HepG2 (cell line): ENCODE results near the gene CD151. TPM values are rescaled to one million over a fixed set of nuclear protein-coding genes. Genes with fewer than 3 reads are reported as not detected.
A peak's percentile ranks its signal among the peaks of the same experiment; 100 is the strongest.

Experiments used
- AGO2 ChIP-seq: fragments of 200-400 bp; formaldehyde crosslinking; optimal IDR thresholded peaks from 2 replicates; pipeline ENCODE3; 2017; ENCODE audit warnings: mild to moderate bottlenecking, low read depth, low read length, moderate library complexity
- DNMT1 ChIP-seq: sonication (generic); formaldehyde crosslinking; IDR thresholded peaks from 2 replicates; pipeline ENCODE4 v1.5.1; 2020; ENCODE audit warnings: mild to moderate bottlenecking, missing genetic modification reagents
- FOXK1 ChIP-seq: sonication (generic); formaldehyde crosslinking; IDR thresholded peaks from 2 replicates; pipeline ENCODE4 v1.4.0; 2020; ENCODE audit warnings: low read depth, missing genetic modification reagents, borderline replicate concordance
- GABPB1 ChIP-seq: IDR thresholded peaks from 2 replicates; pipeline ENCODE4 v1.6.1; 2016; ENCODE audit warnings: mild to moderate bottlenecking, missing genetic modification reagents, moderate library complexity, missing compliant biosample characterization
- ISL2 ChIP-seq: sonication (generic); formaldehyde crosslinking; IDR thresholded peaks from 2 replicates; pipeline ENCODE4 v1.5.0; 2020; ENCODE audit warnings: missing genetic modification reagents
- NFE2L2 ChIP-seq: fragments of 150-350 bp; IDR thresholded peaks from 2 replicates; pipeline ENCODE4 v1.6.1; 2014; ENCODE audit warnings: low read length
- RAD21 ChIP-seq: fragments of 450-650 bp; formaldehyde crosslinking; IDR thresholded peaks from 2 replicates; pipeline ENCODE4 v1.5.0; 2020; ENCODE audit warnings: mild to moderate bottlenecking
- SALL1 ChIP-seq: sonication (generic); formaldehyde crosslinking; IDR thresholded peaks from 2 replicates; pipeline ENCODE4 v1.8.0; 2022; ENCODE audit warnings: mild to moderate bottlenecking, missing genetic modification reagents
- TBX2 ChIP-seq: sonication (generic); formaldehyde crosslinking; IDR thresholded peaks from 2 replicates; pipeline ENCODE4 v1.5.0; 2020; ENCODE audit warnings: missing genetic modification reagents, mild to moderate bottlenecking, borderline replicate concordance
- TSC22D2 ChIP-seq: sonication (generic); formaldehyde crosslinking; IDR thresholded peaks from 2 replicates; pipeline ENCODE4 v1.5.1; 2020; ENCODE audit warnings: missing genetic modification reagents, mild to moderate bottlenecking, borderline replicate concordance
- ZNF607 ChIP-seq: sonication (generic); formaldehyde crosslinking; IDR thresholded peaks from 2 replicates; pipeline ENCODE4 v1.5.1; 2020; ENCODE audit warnings: missing genetic modification reagents, mild to moderate bottlenecking, borderline replicate concordance
- polyA plus RNA-seq, 8 experiments: library from polyadenylated mRNA; depleted of rRNA in 3 of 8; stranded (reverse) in 7 of 8; unstranded in 1 of 8; fragments of >200 nt; fragmentation: Illumina TruSeq in 4 of 8; extraction: Trizol in 4 of 8; gene quantifications; 2 replicates each; pipeline versions ENCODE4 v1.2.1 to v1.2.3, GENCODE V29; 2011 to 2016; ENCODE audit warnings: low read depth in 4 of 8, missing spikeins in 1 of 8, mixed read lengths in 1 of 8; ENCODE audit not compliant: insufficient read depth in 1 of 8
- total RNA-seq, 5 experiments: library from RNA; depleted of rRNA; stranded (reverse); fragments of >200 nt; fragmentation: Illumina TruSeq; extraction: Trizol; gene quantifications; 2 replicates each; pipeline ENCODE4 v1.2.3, GENCODE V29; 2016; ENCODE audit warnings: low read depth in 1 of 5
- TF ChIP-seq, protein P1 (sequence below): sonication (generic); formaldehyde crosslinking; IDR thresholded peaks from 2 replicates; pipeline ENCODE4 v1.4.0; 2020; ENCODE audit warnings: mild to moderate bottlenecking, missing genetic modification reagents
- TF ChIP-seq, protein P2 (sequence below): sonication (generic); formaldehyde crosslinking; IDR thresholded peaks from 2 replicates; pipeline ENCODE4 v1.5.0; 2020; ENCODE audit warnings: mild to moderate bottlenecking, missing genetic modification reagents, borderline replicate concordance

The CD151 gene
- total and polyA plus RNA-seq, 2 of the 13 experiments (the other 11 are each of a cell fraction or from before 2014, with no cell fraction given), result 125 to 197 TPM

DNA sequence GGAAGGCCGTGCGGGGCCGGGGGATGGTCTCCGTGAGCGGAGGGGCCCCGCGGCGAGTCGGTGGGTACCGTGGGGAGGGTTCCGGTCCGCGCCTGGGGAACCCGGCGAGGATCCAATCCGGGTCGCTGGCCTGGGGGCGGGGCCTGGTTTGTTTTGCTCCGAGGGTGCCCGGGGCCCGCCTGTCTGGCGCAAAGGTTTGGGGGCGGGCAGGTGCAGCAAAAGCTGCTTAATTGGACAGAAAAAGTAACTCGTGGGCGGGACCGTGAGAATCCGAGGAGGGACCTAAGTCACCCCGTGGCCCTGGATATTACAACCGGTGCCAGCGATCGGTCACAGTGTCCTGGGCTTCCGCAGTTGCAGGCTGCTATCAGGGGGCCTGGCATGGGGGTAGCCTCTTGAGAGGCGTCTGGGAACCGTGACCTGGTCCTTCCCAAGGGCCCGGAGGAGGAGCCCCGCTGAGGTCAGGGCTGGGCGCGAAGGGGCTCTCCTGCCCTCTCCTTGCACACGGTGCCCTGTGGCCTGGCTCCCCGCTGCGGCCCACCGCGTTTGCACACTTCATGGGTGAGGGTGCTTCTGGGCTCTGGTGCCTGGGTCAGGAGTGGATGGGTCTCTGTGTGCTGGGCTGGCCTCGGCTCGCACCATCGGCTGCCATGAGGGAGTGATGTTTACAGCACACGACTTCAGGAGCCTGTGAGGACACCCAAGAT, 12.7 kb upstream of the CD151 start (continued):
- TF ChIP-seq, protein P1, sequence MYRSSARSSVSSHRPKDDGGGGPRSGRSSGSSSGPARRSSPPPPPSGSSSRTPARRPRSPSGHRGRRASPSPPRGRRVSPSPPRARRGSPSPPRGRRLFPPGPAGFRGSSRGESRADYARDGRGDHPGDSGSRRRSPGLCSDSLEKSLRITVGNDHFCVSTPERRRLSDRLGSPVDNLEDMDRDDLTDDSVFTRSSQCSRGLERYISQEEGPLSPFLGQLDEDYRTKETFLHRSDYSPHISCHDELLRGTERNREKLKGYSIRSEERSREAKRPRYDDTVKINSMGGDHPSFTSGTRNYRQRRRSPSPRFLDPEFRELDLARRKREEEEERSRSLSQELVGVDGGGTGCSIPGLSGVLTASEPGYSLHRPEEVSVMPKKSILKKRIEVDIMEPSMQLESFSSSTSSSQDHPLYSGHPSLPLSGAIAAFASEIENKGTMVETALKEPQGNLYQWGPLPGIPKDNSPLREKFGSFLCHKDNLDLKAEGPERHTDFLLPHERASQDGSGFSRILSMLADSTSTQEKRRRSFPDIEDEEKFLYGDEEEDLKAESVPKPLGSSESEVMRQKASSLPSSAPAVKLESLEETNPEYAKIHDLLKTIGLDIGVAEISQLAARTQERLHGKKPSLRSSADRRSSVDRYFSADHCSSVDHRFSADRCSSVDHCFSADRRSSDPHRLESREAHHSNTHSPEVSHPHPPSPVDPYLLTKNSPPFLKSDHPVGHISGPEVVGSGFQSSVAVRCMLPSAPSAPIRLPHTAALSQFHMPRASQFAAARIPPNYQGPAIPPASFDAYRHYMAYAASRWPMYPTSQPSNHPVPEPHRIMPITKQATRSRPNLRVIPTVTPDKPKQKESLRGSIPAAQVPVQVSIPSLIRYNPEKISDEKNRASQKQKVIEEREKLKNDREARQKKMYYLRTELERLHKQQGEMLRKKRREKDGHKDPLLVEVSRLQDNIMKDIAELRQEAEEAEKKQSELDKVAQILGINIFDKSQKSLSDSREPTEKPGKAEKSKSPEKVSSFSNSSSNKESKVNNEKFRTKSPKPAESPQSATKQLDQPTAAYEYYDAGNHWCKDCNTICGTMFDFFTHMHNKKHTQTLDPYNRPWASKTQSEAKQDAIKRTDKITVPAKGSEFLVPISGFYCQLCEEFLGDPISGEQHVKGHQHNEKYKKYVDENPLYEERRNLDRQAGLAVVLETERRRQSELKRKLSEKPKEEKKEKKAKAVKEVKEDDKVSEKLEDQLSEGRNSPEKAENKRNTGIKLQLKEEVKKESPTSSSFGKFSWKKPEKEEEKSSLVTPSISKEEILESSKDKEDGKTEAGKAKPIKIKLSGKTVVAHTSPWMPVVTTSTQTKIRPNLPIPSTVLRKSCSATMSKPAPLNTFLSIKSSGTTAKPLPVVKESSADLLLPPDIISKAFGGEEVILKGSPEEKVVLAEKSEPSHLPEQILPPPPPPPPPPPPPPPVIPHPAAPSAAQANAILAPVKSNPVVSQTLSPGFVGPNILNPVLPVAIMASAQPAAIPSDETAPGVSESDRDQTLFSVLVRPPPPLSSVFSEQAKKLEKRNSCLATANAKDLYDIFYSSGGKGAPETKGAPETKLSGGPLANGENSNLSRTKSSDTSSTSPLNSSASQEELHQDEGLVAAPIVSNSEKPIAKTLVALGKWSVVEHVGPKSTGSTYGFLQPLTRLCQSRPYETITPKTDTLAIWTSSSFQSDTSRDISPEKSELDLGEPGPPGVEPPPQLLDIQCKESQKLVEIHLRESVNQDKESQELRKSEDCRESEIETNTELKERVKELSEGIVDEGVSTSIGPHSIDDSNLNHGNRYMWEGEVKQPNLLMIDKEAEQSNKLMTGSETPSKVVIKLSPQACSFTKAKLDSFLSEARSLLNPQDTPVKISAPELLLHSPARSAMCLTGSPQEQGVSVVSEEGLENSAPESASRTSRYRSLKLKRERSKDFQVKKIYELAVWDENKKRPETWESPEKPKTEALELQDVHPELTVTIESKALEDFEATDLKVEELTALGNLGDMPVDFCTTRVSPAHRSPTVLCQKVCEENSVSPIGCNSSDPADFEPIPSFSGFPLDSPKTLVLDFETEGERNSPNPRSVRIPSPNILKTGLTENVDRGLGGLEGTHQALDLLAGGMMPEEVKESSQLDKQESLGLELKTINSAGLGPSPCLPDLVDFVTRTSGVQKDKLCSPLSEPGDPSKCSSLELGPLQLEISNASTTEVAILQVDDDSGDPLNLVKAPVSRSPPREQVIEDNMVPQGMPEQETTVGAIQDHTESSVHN, result no peak
- TF ChIP-seq ISL2 (CRISPR knock-in tag) (no peak), DNMT1 (no peak), SALL1 (CRISPR knock-in tag) (0 out of 2 replicates have a peak, but pooled peaks have one; percentile 17), NFE2L2 (no peak), FOXK1 (peak; percentile 26; the same call in 1 of the 2 replicates), TBX2 (CRISPR knock-in tag) (peak; percentile 35), RAD21 (CRISPR knock-in tag) (no peak), ZNF607 (no peak), GABPB1 (CRISPR knock-in tag) (peak; percentile 79), AGO2 (peak; percentile 45), TSC22D2 (CRISPR knock-in tag) (no peak)
- TF ChIP-seq, protein P2, sequence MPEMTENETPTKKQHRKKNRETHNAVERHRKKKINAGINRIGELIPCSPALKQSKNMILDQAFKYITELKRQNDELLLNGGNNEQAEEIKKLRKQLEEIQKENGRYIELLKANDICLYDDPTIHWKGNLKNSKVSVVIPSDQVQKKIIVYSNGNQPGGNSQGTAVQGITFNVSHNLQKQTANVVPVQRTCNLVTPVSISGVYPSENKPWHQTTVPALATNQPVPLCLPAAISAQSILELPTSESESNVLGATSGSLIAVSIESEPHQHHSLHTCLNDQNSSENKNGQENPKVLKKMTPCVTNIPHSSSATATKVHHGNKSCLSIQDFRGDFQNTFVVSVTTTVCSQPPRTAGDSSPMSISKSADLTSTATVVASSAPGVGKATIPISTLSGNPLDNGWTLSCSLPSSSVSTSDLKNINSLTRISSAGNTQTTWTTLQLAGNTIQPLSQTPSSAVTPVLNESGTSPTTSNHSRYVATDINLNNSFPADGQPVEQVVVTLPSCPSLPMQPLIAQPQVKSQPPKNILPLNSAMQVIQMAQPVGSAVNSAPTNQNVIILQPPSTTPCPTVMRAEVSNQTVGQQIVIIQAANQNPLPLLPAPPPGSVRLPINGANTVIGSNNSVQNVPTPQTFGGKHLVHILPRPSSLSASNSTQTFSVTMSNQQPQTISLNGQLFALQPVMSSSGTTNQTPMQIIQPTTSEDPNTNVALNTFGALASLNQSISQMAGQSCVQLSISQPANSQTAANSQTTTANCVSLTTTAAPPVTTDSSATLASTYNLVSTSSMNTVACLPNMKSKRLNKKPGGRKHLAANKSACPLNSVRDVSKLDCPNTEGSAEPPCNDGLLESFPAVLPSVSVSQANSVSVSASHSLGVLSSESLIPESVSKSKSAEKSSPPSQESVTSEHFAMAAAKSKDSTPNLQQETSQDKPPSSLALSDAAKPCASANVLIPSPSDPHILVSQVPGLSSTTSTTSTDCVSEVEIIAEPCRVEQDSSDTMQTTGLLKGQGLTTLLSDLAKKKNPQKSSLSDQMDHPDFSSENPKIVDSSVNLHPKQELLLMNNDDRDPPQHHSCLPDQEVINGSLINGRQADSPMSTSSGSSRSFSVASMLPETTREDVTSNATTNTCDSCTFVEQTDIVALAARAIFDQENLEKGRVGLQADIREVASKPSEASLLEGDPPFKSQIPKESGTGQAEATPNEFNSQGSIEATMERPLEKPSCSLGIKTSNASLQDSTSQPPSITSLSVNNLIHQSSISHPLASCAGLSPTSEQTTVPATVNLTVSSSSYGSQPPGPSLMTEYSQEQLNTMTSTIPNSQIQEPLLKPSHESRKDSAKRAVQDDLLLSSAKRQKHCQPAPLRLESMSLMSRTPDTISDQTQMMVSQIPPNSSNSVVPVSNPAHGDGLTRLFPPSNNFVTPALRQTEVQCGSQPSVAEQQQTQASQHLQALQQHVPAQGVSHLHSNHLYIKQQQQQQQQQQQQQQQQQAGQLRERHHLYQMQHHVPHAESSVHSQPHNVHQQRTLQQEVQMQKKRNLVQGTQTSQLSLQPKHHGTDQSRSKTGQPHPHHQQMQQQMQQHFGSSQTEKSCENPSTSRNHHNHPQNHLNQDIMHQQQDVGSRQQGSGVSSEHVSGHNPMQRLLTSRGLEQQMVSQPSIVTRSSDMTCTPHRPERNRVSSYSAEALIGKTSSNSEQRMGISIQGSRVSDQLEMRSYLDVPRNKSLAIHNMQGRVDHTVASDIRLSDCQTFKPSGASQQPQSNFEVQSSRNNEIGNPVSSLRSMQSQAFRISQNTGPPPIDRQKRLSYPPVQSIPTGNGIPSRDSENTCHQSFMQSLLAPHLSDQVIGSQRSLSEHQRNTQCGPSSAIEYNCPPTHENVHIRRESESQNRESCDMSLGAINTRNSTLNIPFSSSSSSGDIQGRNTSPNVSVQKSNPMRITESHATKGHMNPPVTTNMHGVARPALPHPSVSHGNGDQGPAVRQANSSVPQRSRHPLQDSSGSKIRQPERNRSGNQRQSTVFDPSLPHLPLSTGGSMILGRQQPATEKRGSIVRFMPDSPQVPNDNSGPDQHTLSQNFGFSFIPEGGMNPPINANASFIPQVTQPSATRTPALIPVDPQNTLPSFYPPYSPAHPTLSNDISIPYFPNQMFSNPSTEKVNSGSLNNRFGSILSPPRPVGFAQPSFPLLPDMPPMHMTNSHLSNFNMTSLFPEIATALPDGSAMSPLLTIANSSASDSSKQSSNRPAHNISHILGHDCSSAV (CRISPR knock-in tag), result no peak
